AG04450 (cell line): ENCODE data around the gene ARHGAP23. TPM values are rescaled to one million over a fixed set of nuclear protein-coding genes. Genes with fewer than 3 reads are reported as not detected.
"Not testable (repeated sequence)": the region's sequence is repeated elsewhere in the genome, so short reads cannot be mapped to it uniquely, and the experiment has no call there.

ENCODE experiments used
- CTCF ChIA-PET: fragments of 300-600, 350-600 bp; formaldehyde crosslinking; extraction: SDS; loops from one replicate; lab custom pipeline; 2022; ENCODE audit warnings: antibody characterized with exemption, inconsistent platforms; lab: Charles Lee
- POLR2A ChIA-PET: fragments of 350-600 bp; formaldehyde crosslinking; extraction: SDS; loops from one replicate; lab custom pipeline; 2021; ENCODE audit warnings: antibody characterized with exemption, inconsistent platforms; lab: Yijun Ruan, JAX
- DNase-seq: peaks from one replicate; pipeline ENCODE4 v3.0.0-alpha.2; 2011; ENCODE audit warnings: low read depth, low spot score
- H3K27ac ChIP-seq: one replicate; pipeline ENCODE4 v1.5.1; 2012; ENCODE audit warnings: low read depth, low read length, control low read depth
- H3K27me3 ChIP-seq: one replicate; pipeline ENCODE4 v1.6.0; 2012; ENCODE audit warnings: low read length; ENCODE audit not compliant: control insufficient read depth, insufficient read depth
- H3K4me3 ChIP-seq: 2 replicates; pipeline ENCODE4 v1.5.1; 2011; ENCODE audit warnings: mild to moderate bottlenecking, low read depth, low read length, control low read depth
- H3K9me3 ChIP-seq: 2 replicates; pipeline ENCODE4 v1.5.1; 2012; ENCODE audit warnings: low read length; ENCODE audit not compliant: control insufficient read depth, insufficient read depth
- polyA plus RNA-seq: library from polyadenylated mRNA; depleted of rRNA; stranded (reverse); fragments of >200 nt; gene quantifications from 2 replicates; pipeline ENCODE4 v1.2.3, GENCODE V29; 2011
- TF ChIP-seq, protein P1 (sequence below): IDR thresholded peaks from 2 replicates; pipeline ENCODE4 v1.5.1; 2011; ENCODE audit warnings: low read depth, low read length, control low read depth, inconsistent platforms

Gene ARHGAP23
- polyA plus RNA-seq, 1 experiment: 14.1 TPM

DNA sequence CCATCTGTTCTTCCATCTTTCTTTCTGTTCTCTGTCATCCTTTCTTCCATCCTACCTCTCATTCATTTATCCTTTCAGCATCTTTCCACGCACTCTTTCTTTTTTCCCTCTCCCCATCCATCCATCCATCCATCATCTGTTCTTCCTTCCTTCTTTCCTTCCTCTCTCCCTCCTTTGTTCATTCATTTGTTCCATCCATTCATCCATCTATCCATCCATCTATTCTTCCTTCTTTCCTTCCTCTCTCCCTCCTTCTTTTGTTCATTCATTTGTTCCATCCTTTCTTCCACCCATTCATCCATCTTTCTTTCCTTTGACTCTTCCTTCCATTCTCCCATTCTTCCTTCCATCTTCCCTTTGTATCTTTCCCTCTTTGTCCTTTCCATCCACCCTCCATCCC is 39.2 kb downstream of the ARHGAP23 start:
- Histone ChIP-seq H3K27me3 (no peaks in the 10 kb centered on the region), H3K4me3 (no peak overlapping the region), H3K27ac (no peak overlapping the region), H3K9me3 (peaks cover 3% of the 10 kb centered on the region; the same call in 1 of the 2 replicates)
- DNase-seq: no peak
- ChIA-PET CTCF (no interaction called here), POLR2A (interaction anchor here (0.9 kb wide), 1 partner anchor 15 kb away, joined by 3 read pairs; no protein-coding TSS in a partner anchor)
- TF ChIP-seq, protein P1, sequence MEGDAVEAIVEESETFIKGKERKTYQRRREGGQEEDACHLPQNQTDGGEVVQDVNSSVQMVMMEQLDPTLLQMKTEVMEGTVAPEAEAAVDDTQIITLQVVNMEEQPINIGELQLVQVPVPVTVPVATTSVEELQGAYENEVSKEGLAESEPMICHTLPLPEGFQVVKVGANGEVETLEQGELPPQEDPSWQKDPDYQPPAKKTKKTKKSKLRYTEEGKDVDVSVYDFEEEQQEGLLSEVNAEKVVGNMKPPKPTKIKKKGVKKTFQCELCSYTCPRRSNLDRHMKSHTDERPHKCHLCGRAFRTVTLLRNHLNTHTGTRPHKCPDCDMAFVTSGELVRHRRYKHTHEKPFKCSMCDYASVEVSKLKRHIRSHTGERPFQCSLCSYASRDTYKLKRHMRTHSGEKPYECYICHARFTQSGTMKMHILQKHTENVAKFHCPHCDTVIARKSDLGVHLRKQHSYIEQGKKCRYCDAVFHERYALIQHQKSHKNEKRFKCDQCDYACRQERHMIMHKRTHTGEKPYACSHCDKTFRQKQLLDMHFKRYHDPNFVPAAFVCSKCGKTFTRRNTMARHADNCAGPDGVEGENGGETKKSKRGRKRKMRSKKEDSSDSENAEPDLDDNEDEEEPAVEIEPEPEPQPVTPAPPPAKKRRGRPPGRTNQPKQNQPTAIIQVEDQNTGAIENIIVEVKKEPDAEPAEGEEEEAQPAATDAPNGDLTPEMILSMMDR: no peak

DNA sequence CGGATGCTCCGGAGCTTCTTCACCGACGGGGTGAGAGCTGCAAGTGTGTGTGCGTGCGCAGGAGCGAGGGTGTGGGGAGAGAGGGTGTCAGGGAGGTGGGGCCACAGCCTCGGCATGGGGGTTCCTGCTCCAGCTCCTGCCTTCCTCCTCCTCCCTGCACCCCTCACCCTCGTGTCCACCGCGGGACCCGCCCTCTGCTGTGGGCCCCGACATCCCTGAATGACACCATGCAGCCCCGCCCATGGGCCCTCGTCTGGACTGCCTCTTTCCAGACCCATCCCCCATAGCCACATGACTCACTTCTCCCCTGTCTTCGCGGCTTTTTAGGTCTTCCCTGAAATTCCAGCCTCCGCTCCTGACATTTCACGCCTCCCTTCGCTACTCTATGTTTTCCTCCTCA is 41.6 kb downstream of the ARHGAP23 start:
- no peak for DNase-seq
- Histone ChIP-seq H3K4me3 (no peak overlapping the region), H3K27ac (no peak overlapping the region), H3K9me3 (peaks cover 3% of the 10 kb centered on the region; the same call in 1 of the 2 replicates), H3K27me3 (no peaks in the 10 kb centered on the region)
- ChIA-PET CTCF (no interaction called here), POLR2A (no interaction called here)
- TF ChIP-seq, protein P1: no peak

DNA sequence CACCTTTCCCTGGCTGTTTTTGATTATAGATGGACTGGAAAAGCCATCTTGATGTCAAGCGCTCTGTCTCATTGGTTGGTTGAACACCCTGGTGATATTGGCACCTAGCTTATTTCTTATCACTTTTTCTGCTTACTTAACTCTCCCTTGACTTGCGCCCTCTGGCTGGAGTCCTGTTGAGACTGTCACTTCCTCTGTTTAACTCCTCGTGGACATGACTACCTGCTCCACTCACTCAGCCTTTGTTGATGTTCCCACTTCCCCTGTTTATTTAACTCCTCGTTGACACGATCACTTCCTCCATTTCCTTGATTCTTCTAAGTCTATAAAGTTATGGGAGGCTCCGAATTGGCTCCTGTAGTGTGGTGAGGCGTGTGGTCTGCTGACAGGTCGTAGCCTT is 43.0 kb downstream of the ARHGAP23 start:
- H3K9me3 ChIP-seq, H3K4me3 ChIP-seq, POLR2A ChIA-PET, DNase-seq, H3K27me3 ChIP-seq, CTCF ChIA-PET: not testable (repeated sequence)
- H3K27ac ChIP-seq: peak overlapping the region; percentile 11

DNA sequence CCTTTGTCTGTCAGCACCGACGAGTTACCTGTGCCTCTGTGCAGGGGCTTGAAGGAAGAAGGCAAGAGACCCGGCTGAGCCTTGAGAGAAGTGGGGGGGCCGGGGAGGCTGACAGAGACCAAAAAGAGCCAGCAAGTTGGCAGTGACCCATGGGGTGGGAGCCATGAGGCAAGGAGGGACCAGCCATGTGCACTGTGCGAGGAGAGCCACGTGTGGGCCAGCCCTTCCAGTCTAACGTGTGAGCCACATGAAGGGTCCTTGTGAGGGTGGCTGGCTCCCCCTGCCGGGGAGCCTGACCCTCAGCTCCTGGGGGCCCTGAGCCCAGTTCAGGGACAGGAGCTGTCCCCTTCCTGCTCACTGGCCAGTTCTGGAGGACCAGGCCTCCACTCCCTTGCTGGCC is 46.4 kb downstream of the ARHGAP23 start:
- TF ChIP-seq, protein P1: peak; percentile 37
- DNase-seq, CTCF ChIA-PET, H3K9me3 ChIP-seq, H3K4me3 ChIP-seq, H3K27ac ChIP-seq, H3K27me3 ChIP-seq: not testable (repeated sequence)
- POLR2A ChIA-PET: interaction anchor here (1.2 kb wide), 1 partner anchor 20 kb away, joined by 4 read pairs; no protein-coding TSS in a partner anchor

DNA sequence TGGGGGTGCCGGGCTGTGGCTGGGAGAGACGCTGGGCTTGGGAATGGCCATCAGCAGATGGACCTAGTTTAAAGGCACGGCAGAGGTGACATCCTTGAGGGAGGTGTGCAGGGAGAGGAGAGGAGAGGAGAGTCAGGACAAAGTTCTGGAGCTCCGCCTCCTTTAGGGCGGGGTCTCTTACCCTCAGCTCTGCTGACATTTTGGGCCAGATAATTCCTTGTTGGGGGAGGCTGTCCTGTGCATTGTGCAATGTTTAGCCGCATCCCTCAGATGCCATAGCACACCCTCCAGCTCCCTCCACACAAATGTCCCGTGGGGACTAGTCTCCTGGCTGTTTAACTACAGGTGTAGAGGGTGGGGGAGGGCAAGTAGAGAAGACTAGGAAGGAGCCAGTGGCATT is 48.3 kb downstream of the ARHGAP23 start:
- no peak overlapping the region for H3K27ac ChIP-seq
- CTCF ChIA-PET: no interaction called here
- H3K4me3 ChIP-seq: no peak overlapping the region
- no peak for DNase-seq
- no peaks in the 10 kb centered on the region for H3K9me3 ChIP-seq
- POLR2A ChIA-PET: interaction anchor here (0.6 kb wide), 1 partner anchor 25 kb away, joined by 5 read pairs; no protein-coding TSS in a partner anchor
- no peaks in the 10 kb centered on the region for H3K27me3 ChIP-seq
- TF ChIP-seq, protein P1: no peak

DNA sequence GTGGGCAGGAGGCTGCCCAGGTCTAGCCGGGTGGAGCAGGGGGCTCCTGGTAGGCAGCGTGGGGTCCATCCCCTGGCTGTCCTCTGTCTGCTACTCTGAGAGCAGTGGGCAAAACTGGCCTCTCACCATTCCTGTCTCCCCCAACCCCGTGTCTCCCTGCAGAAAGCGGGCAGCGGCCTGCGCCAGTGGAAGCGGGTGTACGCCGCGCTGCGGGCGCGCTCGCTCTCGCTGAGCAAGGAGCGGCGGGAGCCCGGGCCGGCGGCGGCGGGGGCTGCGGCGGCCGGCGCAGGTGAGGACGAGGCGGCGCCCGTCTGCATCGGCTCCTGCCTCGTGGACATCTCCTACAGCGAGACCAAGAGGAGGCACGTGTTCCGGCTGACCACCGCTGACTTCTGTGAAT is 49.2 kb downstream of the ARHGAP23 start:
- POLR2A ChIA-PET, H3K9me3 ChIP-seq, H3K27ac ChIP-seq, H3K27me3 ChIP-seq, DNase-seq, CTCF ChIA-PET, H3K4me3 ChIP-seq: not testable (repeated sequence)

DNA sequence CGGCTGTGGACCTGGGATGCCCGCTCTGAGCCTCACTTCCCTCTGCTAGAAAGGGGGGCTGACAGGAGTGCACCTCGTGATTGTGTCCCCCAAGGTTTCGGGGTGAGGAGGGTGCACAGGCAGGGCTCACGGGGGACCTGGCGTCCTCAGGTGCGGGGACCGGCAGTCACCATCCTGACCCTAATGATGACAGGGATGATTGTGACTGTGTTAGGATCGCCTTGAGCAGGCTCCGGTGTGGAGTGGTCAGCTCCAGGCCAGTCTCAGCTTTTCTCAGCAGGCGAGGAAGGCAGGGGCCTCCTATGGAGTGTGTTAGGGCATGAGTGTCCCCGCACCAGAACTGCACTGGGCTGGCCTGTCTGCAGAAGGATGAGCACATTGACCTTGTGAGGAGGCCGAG is 49.7 kb downstream of the ARHGAP23 start:
- CTCF ChIA-PET, H3K27me3 ChIP-seq, H3K4me3 ChIP-seq, H3K9me3 ChIP-seq, POLR2A ChIA-PET, DNase-seq, H3K27ac ChIP-seq: not testable (repeated sequence)

DNA sequence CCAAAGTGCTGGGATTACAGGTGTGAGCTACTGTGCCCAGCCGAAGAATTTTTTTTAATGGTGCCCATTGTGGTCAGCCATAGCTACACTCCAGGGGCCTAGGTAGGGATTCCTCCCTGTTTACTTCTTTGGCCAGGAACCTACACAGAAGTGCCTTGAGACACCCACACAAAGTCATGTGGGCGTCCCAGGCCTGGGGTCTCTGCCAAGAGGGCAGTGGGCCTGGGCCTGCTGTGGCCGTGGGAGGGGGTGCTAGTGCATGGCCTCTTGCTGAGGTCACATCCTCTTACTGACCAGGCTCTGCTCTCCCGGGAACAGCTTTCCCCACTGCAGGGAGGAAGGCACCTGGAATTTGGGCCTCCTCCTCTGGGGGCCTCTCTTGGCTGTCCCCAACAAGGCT is 50.4 kb downstream of the ARHGAP23 start:
- H3K27me3 ChIP-seq, H3K9me3 ChIP-seq, H3K27ac ChIP-seq, H3K4me3 ChIP-seq, POLR2A ChIA-PET, DNase-seq, CTCF ChIA-PET: not testable (repeated sequence)
